Activated naive CD4-positive, alpha-beta T cell treated with anti-CD3 and anti-CD28 coated beads, Interleukin-2, amount 50 U/mL, for 72 hours (primary cell): ENCODE data around the gene RPS3. TPM values are rescaled to one million over a fixed set of nuclear protein-coding genes. Genes with fewer than 3 reads are reported as not detected.
"Not testable (repeated sequence)": the region's sequence is repeated elsewhere in the genome, so short reads cannot be mapped to it uniquely, and the experiment has no call there.

ENCODE experiments used
- ATAC-seq, 2 donors: fragments of 150-1000 bp; cut with Tn5 transposase; 2 replicates each; pipeline ENCODE4 v1.10.0; 2021; ENCODE audit warnings: mild to moderate bottlenecking in 2 of 2, moderate library complexity in 2 of 2
- DNase-seq, 2 donors: peaks; one replicate each; pipeline ENCODE4 v3.0.0; 2021 to 2022; ENCODE audit warnings: low spot score in 2 of 2
- H3K27ac Mint-ChIP-seq, 2 donors: one replicate each; pipeline ENCODE4 v1.8.0; 2022; ENCODE audit warnings: mild to moderate bottlenecking in 2 of 2, mixed read lengths in 2 of 2
- H3K36me3 Mint-ChIP-seq, 2 donors: one replicate each; pipeline ENCODE4 v1.8.0; 2022; ENCODE audit warnings: mixed read lengths in 2 of 2
- H3K9me3 Mint-ChIP-seq, 2 donors: one replicate each; pipeline ENCODE4 v1.8.0; 2022; ENCODE audit warnings: mixed read lengths in 2 of 2
- total RNA-seq, 2 donors: library from RNA; stranded (reverse); gene quantifications; one replicate each; pipeline ENCODE4 v1.2.3, GENCODE V29; 2022

Gene RPS3
- total RNA-seq, 2 donors from 2014 or later = 4,688 to 5,066 TPM

DNA sequence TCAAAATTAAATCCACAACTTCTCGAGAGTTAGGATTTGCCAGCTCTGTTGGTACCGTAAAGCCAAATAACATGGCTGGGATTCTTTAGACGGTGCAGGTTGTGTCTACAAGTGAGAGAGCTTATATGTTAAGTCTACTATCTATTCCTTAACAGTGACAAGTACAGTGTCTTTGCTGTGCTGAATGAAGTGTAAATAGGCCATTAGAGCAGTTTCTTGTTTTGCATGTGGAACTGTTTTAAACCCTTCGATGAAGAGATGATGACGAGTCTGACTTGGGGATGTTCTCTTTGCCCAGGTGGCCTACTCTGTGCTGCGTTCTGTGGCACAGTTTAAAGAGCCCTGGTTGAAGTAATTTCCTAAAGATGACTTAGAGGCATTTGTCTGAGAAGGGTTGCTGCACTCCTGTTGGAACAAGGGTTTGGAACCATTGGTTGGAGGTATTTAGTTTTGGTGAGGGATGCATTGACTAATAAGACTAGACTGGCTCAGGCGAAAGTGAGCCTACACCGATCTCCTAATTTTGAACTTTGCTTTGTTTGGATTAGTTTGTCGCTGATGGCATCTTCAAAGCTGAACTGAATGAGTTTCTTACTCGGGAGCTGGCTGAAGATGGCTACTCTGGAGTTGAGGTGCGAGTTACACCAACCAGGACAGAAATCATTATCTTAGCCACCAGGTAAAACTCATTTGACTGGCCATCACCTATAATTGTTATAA, 988 bp downstream of the RPS3 start:
- Mint-ChIP-seq H3K9me3 (no peaks in the 10 kb centered on the region), H3K36me3 (peaks cover 60 to 63% of the 10 kb centered on the region in 2 donors), H3K27ac (peak overlapping the region; percentile 99 to 100)
- DNase-seq = no peak
- no peak for ATAC-seq

DNA sequence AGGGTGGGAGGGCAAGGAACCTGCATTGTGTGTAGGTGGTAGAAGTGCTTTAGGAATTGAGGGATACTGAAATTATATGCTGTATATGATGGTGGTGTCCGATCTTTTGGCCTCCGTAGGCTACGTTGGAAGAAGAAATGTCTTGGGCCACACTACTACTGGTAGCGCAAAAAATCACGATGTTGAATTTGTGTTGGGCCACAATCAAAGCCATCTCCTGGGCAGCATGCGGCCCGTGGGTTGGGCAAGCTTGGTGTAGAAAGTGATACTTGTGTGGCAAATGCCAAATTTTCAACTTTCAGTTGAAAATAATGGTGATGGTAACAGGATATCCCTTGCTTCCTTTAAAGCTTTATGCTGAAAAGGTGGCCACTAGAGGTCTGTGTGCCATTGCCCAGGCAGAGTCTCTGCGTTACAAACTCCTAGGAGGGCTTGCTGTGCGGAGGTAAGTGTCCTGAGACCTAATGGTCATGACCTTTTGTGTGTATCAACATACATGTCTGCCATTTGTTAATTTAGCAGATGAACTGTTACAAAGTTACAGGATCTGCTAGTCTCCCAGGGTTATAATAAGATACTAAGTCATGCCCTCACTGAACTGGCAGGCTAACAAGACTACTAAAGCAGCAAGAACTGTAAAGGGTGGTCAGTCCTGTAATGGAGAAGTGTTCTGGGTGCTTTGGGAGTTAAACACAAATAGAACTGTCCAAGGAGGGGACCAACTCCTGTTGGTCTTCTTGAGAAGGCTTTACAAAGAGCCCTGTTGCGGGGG, 2.9 kb downstream of the RPS3 start:
- no peak for ATAC-seq
- H3K36me3 Mint-ChIP-seq = peaks cover 64 to 74% of the 10 kb centered on the region in 2 donors
- no peaks in the 10 kb centered on the region for H3K9me3 Mint-ChIP-seq
- H3K27ac Mint-ChIP-seq = peak overlapping the region; percentile 99 to 100
- no peak for DNase-seq

DNA sequence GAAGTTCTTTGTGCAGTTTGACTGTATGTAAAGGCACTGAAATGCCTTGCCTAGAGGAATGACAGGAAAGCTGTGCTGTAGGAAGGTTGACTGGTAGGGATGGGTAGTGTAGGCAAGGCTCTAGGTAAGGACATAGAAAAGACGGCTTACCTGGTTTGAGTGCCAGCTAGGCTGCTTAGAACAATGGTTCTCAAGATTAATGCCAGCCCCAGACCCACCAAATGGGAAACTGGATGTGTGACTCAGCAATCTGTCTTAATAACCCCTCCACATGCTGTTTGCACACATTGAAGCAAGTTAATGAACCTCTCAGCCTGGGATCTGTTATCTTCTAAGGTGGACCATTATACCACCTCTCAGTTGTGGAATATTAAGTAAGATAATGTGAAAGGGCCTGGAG, 3.7 kb downstream of the RPS3 start:
- peaks cover 64 to 80% of the 10 kb centered on the region in 2 donors for H3K36me3 Mint-ChIP-seq
- H3K27ac Mint-ChIP-seq = peak overlapping the region; percentile 99 to 100
- ATAC-seq = no peak
- no peak for DNase-seq
- no peaks in the 10 kb centered on the region for H3K9me3 Mint-ChIP-seq

GRCh38 chr11:75403983-75404658, 4.8 kb downstream of the RPS3 start:
- peaks cover 63 to 80% of the 10 kb centered on the region in 2 donors for H3K36me3 Mint-ChIP-seq
- H3K27ac Mint-ChIP-seq = peak overlapping the region in 1 of 2 donors; percentile 100
- H3K9me3 Mint-ChIP-seq = no peaks in the 10 kb centered on the region
- ATAC-seq = peak in 1 of 2 donors; percentile 36
- DNase-seq = no peak

DNA sequence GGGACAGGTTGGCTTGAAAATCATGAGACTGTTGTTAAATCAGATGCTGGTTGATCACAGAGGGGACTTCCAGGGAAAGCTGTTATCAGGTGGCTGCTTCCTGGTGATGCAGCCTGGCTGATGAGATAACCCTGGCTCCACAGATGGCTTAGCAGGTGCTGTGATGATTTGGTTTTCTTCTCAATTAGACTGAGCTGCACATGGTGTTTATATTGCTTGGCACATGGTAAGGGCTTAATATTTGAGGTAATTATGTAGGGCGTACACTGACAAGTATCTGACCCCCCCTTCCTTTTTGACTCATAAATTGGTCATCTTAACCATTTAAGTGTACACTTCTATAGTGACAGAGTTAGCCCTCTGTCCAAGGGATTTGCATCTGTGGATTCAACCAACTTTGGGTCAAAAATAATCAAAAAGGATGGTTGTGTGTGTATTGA, 7.0 kb downstream of the RPS3 start:
- no peaks in the 10 kb centered on the region for H3K9me3 Mint-ChIP-seq
- ATAC-seq = no peak
- peaks cover 41 to 57% of the 10 kb centered on the region in 2 donors for H3K36me3 Mint-ChIP-seq

GRCh38 chr11:75408957-75409219, 9.6 kb downstream of the RPS3 start:
- Mint-ChIP-seq H3K27ac (no peak overlapping the region), H3K9me3 (no peaks in the 10 kb centered on the region), H3K36me3 (peaks cover 20 to 32% of the 10 kb centered on the region in 2 donors)
- ATAC-seq (peak in 1 of 2 donors; percentile 6), DNase-seq (no peak)

More for the DNA sequence above, 7.0 kb downstream of the RPS3 start:
- peak overlapping the region in 1 of 2 donors; percentile 55 for H3K27ac Mint-ChIP-seq
- no peak for DNase-seq

GRCh38 chr11:75409971-75410370, 10.7 kb downstream of the RPS3 start:
- not testable (repeated sequence) for H3K9me3 Mint-ChIP-seq, ATAC-seq, H3K27ac Mint-ChIP-seq, DNase-seq
- H3K36me3 Mint-ChIP-seq = peaks cover 11 to 21% of the 10 kb centered on the region in 2 donors

DNA sequence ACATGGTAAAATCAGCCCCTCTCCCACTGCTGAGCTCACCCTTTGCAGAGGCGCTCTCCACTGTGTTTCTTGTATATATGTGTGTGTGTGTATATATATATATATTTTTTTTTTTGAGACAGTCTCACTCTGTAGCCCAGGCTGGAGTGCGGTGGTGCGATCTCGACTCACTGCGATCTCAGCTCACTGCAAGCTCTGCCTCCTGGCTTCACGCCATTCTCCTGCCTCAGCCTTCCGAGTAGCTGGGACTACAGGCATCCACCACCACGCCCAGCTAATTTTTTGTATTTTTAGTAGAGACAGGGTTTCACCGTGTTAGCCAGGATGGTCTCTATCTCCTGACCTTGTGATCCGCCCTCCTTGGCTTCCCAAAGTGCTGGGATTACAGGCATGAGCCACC, 13.8 kb downstream of the RPS3 start:
- ATAC-seq, H3K36me3 Mint-ChIP-seq, H3K9me3 Mint-ChIP-seq, DNase-seq, H3K27ac Mint-ChIP-seq: not testable (repeated sequence)

DNA sequence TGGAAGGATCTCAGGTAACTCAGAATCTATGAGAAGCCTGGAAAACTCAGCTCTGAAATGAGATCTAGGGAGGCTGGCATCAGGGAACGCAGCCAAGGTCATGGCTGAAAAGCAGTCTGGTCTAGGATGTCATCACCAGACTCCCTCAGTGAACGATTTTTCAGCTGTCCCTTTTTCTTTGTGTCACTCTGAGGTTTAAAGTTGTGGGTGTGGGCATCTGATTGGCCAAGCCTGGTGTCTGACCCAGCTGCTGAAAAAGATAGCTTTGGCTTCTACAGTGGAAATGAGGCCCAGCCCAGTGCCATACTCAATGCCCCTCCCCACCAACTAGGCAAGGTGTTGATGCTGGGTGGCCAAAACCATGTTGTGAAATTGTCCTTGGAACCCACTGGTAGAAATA, 14.5 kb downstream of the RPS3 start:
- H3K36me3 Mint-ChIP-seq = peaks cover 0 to 4% of the 10 kb centered on the region in 2 donors
- H3K9me3 Mint-ChIP-seq = no peaks in the 10 kb centered on the region
- peak in 1 of 2 donors; percentile 10 for ATAC-seq
- no peak overlapping the region for H3K27ac Mint-ChIP-seq
- no peak for DNase-seq

GRCh38 chr11:75420224-75421034, 21.1 kb downstream of the RPS3 start:
- H3K36me3 Mint-ChIP-seq = no peaks in the 10 kb centered on the region
- H3K9me3 Mint-ChIP-seq = no peaks in the 10 kb centered on the region
- ATAC-seq = no peak
- no peak for DNase-seq
- H3K27ac Mint-ChIP-seq = no peak overlapping the region

- ATAC-seq = no peak
Observed at GRCh38 chr11:75421035-75421602, 21.8 kb downstream of the RPS3 start.

DNA sequence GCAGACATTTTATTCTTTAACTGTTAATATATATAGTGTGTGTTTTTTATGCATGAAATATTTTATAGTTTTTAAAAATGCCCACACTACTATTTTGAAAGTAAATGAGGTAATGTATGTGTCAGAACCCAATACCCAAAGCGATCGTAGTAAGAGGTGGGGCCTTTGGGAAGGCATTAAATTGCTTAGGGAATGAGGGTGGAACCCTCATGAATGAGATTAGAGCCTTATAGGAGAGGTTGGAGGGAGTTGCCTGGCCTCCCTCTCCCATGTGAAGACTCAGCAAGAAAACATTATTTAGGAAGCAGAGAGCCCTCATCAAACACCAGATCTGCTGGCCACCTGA, 22.6 kb downstream of the RPS3 start:
- H3K36me3 Mint-ChIP-seq = no peaks in the 10 kb centered on the region
- no peaks in the 10 kb centered on the region for H3K9me3 Mint-ChIP-seq

More at GRCh38 chr11:75421035-75421602, 21.8 kb downstream of the RPS3 start:
- H3K27ac Mint-ChIP-seq = no peak overlapping the region
- no peaks in the 10 kb centered on the region for H3K9me3 Mint-ChIP-seq
- DNase-seq = no peak
- H3K36me3 Mint-ChIP-seq = no peaks in the 10 kb centered on the region

DNA sequence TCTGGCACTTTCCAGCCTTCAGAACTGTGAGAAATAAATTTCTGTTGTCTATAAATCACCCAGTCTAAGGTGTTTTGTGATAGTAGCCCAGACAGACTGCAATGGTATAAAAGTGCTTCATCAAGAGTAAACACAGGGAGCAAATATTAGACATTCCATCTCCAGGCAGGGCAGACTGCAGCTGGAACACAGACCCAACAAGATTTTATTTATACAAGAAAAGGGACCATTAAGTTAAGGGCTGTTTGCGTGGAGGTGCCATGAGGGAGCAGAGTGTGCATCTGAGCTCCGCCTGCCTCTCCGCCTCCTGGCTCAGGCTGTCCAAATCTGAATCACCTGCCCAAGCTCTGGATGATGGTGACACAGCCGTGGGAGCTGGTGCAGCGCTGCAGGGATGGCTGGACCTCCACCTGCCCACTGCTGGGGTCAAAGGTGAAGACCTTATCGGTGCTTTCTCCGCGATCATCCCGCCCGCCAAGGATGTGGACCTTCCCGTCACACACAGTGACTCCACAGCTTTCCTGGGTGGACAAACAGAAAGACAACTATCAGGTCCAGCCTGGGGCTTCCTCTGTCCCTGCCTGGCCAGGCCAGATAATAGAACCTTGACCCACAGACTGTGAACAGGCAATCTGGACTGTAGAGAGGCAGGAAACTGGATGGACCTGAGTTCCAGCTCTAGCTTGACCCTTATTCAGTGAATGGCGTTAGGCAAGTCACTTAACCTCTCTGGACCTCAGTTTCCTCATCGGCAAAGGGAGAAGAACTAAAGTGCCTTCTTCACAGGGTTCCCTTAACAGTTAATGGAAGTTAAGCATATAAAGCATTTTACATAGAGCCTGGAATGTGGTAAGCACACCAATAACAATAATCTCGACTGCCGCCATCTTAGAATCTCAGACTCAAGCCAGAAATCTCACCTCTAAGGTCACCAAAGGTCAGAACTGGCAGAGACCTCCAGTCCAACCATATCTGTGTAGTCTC, 23.2 kb downstream of the RPS3 start:
- no peak overlapping the region for H3K27ac Mint-ChIP-seq
- DNase-seq (no peak), ATAC-seq (no peak)
- no peaks in the 10 kb centered on the region for H3K36me3 Mint-ChIP-seq
- no peaks in the 10 kb centered on the region for H3K9me3 Mint-ChIP-seq

More for the DNA sequence above, 22.6 kb downstream of the RPS3 start:
- ATAC-seq (no peak), DNase-seq (no peak)
- H3K27ac Mint-ChIP-seq = peak overlapping the region in 1 of 2 donors; percentile 68

- peaks cover 0 to under 1% of the 10 kb centered on the region in 2 donors for H3K9me3 Mint-ChIP-seq
- H3K27ac Mint-ChIP-seq = peak overlapping the region in 1 of 2 donors; percentile 72
- ATAC-seq = no peak
- no peak for DNase-seq
- H3K36me3 Mint-ChIP-seq = peaks cover 1% of the 10 kb centered on the region in 2 donors
Observed at GRCh38 chr11:75423721-75424120, 24.4 kb downstream of the RPS3 start.

GRCh38 chr11:75424396-75424795, 25.1 kb downstream of the RPS3 start:
- Mint-ChIP-seq H3K27ac (no peak overlapping the region), H3K9me3 (peaks cover 2 to 8% of the 10 kb centered on the region in 2 donors), H3K36me3 (peaks cover 8% of the 10 kb centered on the region in 2 donors)
- no peak for ATAC-seq
- DNase-seq = no peak
